ACC112 (cell line): ENCODE results near the gene GATA2.

Source experiments
- H2AFZ ChIP-seq: fragments of 200-600 bp; sonication (generic); one replicate; pipeline ENCODE4 v1.6.0; 2017; ENCODE audit warnings: antibody characterized with exemption, low read length; ENCODE audit not compliant: unreplicated experiment
- H3K27ac ChIP-seq: fragments of 200-600 bp; sonication (generic); 2 replicates; pipeline ENCODE4 v1.5.1; 2014; ENCODE audit warnings: low read depth, mild to moderate bottlenecking, antibody characterized with exemption, low read length, moderate library complexity
- H3K27me3 ChIP-seq: fragments of 200-600 bp; sonication (generic); 2 replicates; pipeline ENCODE4 v1.6.1; 2014; ENCODE audit warnings: mild to moderate bottlenecking, antibody characterized with exemption, low read length, moderate library complexity, mixed read lengths; ENCODE audit not compliant: insufficient read depth
- H3K36me3 ChIP-seq: fragments of 200-600 bp; sonication (generic); 2 replicates; pipeline ENCODE4 v1.6.1; 2016; ENCODE audit warnings: mild to moderate bottlenecking, antibody characterized with exemption, low read length, moderate library complexity, mixed read lengths; ENCODE audit not compliant: insufficient read depth
- H3K4me1 ChIP-seq: fragments of 200-600 bp; sonication (generic); one replicate; pipeline ENCODE4 v1.6.1; 2016; ENCODE audit warnings: low read length, mixed read lengths; ENCODE audit not compliant: insufficient read depth, unreplicated experiment, control insufficient read depth
- H3K4me3 ChIP-seq: fragments of 200-600 bp; sonication (generic); 2 replicates; pipeline ENCODE4 v1.5.1; 2014; ENCODE audit warnings: mild to moderate bottlenecking, low read depth, low read length
- H3K79me2 ChIP-seq: fragments of 200-600 bp; sonication (generic); one replicate; pipeline ENCODE4 v1.6.0; 2016; ENCODE audit warnings: low read length; ENCODE audit not compliant: control insufficient read depth, unreplicated experiment, insufficient read depth

GATA2 gene

GRCh38 chr3:128481438-128481942, 11.5 kb downstream of the GATA2 start:
- Histone ChIP-seq H3K4me3 (no peak overlapping the region), H2AFZ (no peak overlapping the region), H3K36me3 (no peaks in the 10 kb centered on the region), H3K79me2 (no peaks in the 10 kb centered on the region), H3K27ac (no peak overlapping the region), H3K4me1 (peaks cover 19% of the 10 kb centered on the region), H3K27me3 (peaks cover 4% of the 10 kb centered on the region; the same call in 1 of the 2 replicates)

GRCh38 chr3:128480717-128481437, 12.1 kb downstream of the GATA2 start:
- no peak overlapping the region for H3K27ac ChIP-seq
- H3K4me1 ChIP-seq, result peaks cover 19% of the 10 kb centered on the region
- no peaks in the 10 kb centered on the region for H3K36me3 ChIP-seq
- no peaks in the 10 kb centered on the region for H3K79me2 ChIP-seq
- no peaks in the 10 kb centered on the region; the same call in 1 of the 2 replicates for H3K27me3 ChIP-seq
- H3K4me3 ChIP-seq, result no peak overlapping the region
- no peak overlapping the region for H2AFZ ChIP-seq

- H3K4me3 ChIP-seq, result no peak overlapping the region
- no peaks in the 10 kb centered on the region; the same call in 1 of the 2 replicates for H3K27me3 ChIP-seq
- H3K79me2 ChIP-seq, result no peaks in the 10 kb centered on the region
- H2AFZ ChIP-seq, result no peak overlapping the region
- H3K36me3 ChIP-seq, result no peaks in the 10 kb centered on the region
- no peak overlapping the region for H3K27ac ChIP-seq
- peaks cover 19% of the 10 kb centered on the region for H3K4me1 ChIP-seq
These were observed 12.7 kb downstream of the GATA2 start for GRCh38 chr3:128480278-128480677.

GRCh38 chr3:128479558-128480086, 13.4 kb downstream of the GATA2 start:
- H2AFZ ChIP-seq, result no peak overlapping the region
- no peaks in the 10 kb centered on the region for H3K79me2 ChIP-seq
- H3K36me3 ChIP-seq, result no peaks in the 10 kb centered on the region
- peaks cover 2% of the 10 kb centered on the region; the same call in 1 of the 2 replicates for H3K27me3 ChIP-seq
- no peak overlapping the region for H3K27ac ChIP-seq
- H3K4me1 ChIP-seq, result peaks cover 19% of the 10 kb centered on the region
- no peak overlapping the region for H3K4me3 ChIP-seq

- Histone ChIP-seq H3K4me3 (no peak overlapping the region), H3K4me1 (peaks cover 16% of the 10 kb centered on the region), H3K79me2 (no peaks in the 10 kb centered on the region), H2AFZ (no peak overlapping the region), H3K36me3 (no peaks in the 10 kb centered on the region), H3K27me3 (peaks cover 9% of the 10 kb centered on the region), H3K27ac (no peak overlapping the region)
These were observed 14.2 kb downstream of the GATA2 start for GRCh38 chr3:128478576-128479506.

GRCh38 chr3:128476659-128477058, 16.3 kb downstream of the GATA2 start:
- Histone ChIP-seq H3K4me3 (no peak overlapping the region), H2AFZ (no peak overlapping the region), H3K79me2 (no peaks in the 10 kb centered on the region), H3K4me1 (no peaks in the 10 kb centered on the region), H3K27me3 (peaks cover 31% of the 10 kb centered on the region), H3K27ac (no peak overlapping the region), H3K36me3 (no peaks in the 10 kb centered on the region)

GRCh38 chr3:128475355-128475754, 17.6 kb downstream of the GATA2 start:
- peaks cover 43% of the 10 kb centered on the region for H3K27me3 ChIP-seq
- no peaks in the 10 kb centered on the region for H3K36me3 ChIP-seq
- no peaks in the 10 kb centered on the region for H3K79me2 ChIP-seq
- no peaks in the 10 kb centered on the region for H3K4me1 ChIP-seq
- H3K27ac ChIP-seq, result no peak overlapping the region
- no peak overlapping the region for H2AFZ ChIP-seq
- H3K4me3 ChIP-seq, result no peak overlapping the region

- no peaks in the 10 kb centered on the region for H3K4me1 ChIP-seq
These were observed 19.3 kb downstream of the GATA2 start for GRCh38 chr3:128473737-128474136.

GRCh38 chr3:128473180-128473519, 19.9 kb downstream of the GATA2 start:
- H3K27me3 ChIP-seq, result peaks cover 51% of the 10 kb centered on the region
- no peaks in the 10 kb centered on the region for H3K36me3 ChIP-seq
- H3K4me1 ChIP-seq, result no peaks in the 10 kb centered on the region
- H3K4me3 ChIP-seq, result no peak overlapping the region
- H2AFZ ChIP-seq, result no peak overlapping the region
- no peak overlapping the region for H3K27ac ChIP-seq
- no peaks in the 10 kb centered on the region for H3K79me2 ChIP-seq

More at GRCh38 chr3:128473737-128474136, 19.3 kb downstream of the GATA2 start:
- no peaks in the 10 kb centered on the region for H3K79me2 ChIP-seq
- H3K27me3 ChIP-seq, result peaks cover 46% of the 10 kb centered on the region
- H2AFZ ChIP-seq, result no peak overlapping the region
- no peak overlapping the region for H3K4me3 ChIP-seq
- H3K36me3 ChIP-seq, result no peaks in the 10 kb centered on the region
- no peak overlapping the region for H3K27ac ChIP-seq

GRCh38 chr3:128472449-128473179, 20.4 kb downstream of the GATA2 start:
- Histone ChIP-seq H3K4me1 (no peaks in the 10 kb centered on the region), H3K27me3 (peaks cover 53% of the 10 kb centered on the region), H3K79me2 (no peaks in the 10 kb centered on the region), H3K27ac (no peak overlapping the region), H2AFZ (no peak overlapping the region), H3K4me3 (no peak overlapping the region), H3K36me3 (no peaks in the 10 kb centered on the region)
